Measurements from ENCODE around the gene SYNE1.

GRCh38 chr6:152453421-152453820 lies 183.7 kb downstream of the SYNE1 start:
- TF ChIP-seq CTCF (IDR thresholded peaks at IDR 0.05; ENCODE audit: insufficient read depth, low read length, poor library complexity, severe bottlenecking): no peak
- no peak for TF ChIP-seq EZH2phosphoT487 (conservative IDR thresholded peaks at IDR 0.05; ENCODE audit: low read length)

All from SU-DHL-6 (cell line).